Body of pancreas (tissue), 4 donors: Measurements from ENCODE around the gene ODAD4.

Experiments
- CTCF ChIP-seq, 7 experiments: fragments of 450-650 bp in 4 of 7; fragments of 200-600 bp in 3 of 7; sonication (generic) in 3 of 7; IDR thresholded peaks; one replicate each; pipeline ENCODE4 v1.5.1; 2016 to 2019; ENCODE audit warnings: antibody characterized with exemption in 7 of 7
- POLR2A ChIP-seq, 3 donors: fragments of 450-650 bp; IDR thresholded peaks; one replicate each; pipeline ENCODE4 v1.6.1; 2016; ENCODE audit warnings: antibody characterized with exemption in 3 of 3, mild to moderate bottlenecking in 2 of 3

- TF ChIP-seq CTCF (IDR thresholded peaks at IDR 0.05) = no peak
- TF ChIP-seq POLR2A (IDR thresholded peaks at IDR 0.05) = no peak
These were observed 59.4 kb downstream of the ODAD4 start for GRCh38 chr17:41989702-41990419.
